KMS-11 (cell line): ENCODE results near the gene DEPDC1.

Source experiments
- H2AFZ ChIP-seq: fragments of 200-600 bp; sonication (generic); 2 replicates; pipeline ENCODE4 v1.6.1; 2016; ENCODE audit warnings: antibody characterized with exemption, mixed run types, low read depth
- H3K27ac ChIP-seq: fragments of 200-600 bp; sonication (generic); 2 replicates; pipeline ENCODE4 v1.6.1; 2016; ENCODE audit warnings: mild to moderate bottlenecking, mixed run types
- H3K27me3 ChIP-seq: fragments of 200-600 bp; sonication (generic); 2 replicates; pipeline ENCODE4 v1.6.1; 2017; ENCODE audit warnings: mild to moderate bottlenecking, low read depth, mixed run types, moderate library complexity; ENCODE audit not compliant: insufficient read depth
- H3K36me3 ChIP-seq: fragments of 200-600 bp; sonication (generic); 2 replicates; pipeline ENCODE4 v1.6.1; 2017; ENCODE audit warnings: mild to moderate bottlenecking, mixed run types; ENCODE audit not compliant: insufficient read depth
- H3K4me1 ChIP-seq: fragments of 200-600 bp; sonication (generic); 2 replicates; pipeline ENCODE4 v1.6.1; 2016; ENCODE audit warnings: mild to moderate bottlenecking, low read depth, mixed run types; ENCODE audit not compliant: poor library complexity, severe bottlenecking
- H3K4me2 ChIP-seq: fragments of 200-600 bp; sonication (generic); 2 replicates; pipeline ENCODE4 v1.7.0; 2016; ENCODE audit warnings: mild to moderate bottlenecking, mixed run types
- H3K4me3 ChIP-seq: fragments of 200-600 bp; sonication (generic); IDR thresholded peaks from 2 replicates; pipeline ENCODE4 v1.6.1; 2017; ENCODE audit warnings: low read depth, low read length, mixed read lengths; ENCODE audit not compliant: insufficient read depth
- H3K79me2 ChIP-seq: fragments of 200-600 bp; sonication (generic); 2 replicates; pipeline ENCODE4 v1.6.1; 2016; ENCODE audit warnings: low read depth, mixed run types; ENCODE audit not compliant: insufficient read depth
- H3K9ac ChIP-seq: fragments of 200-600 bp; sonication (generic); 2 replicates; pipeline ENCODE4 v1.6.1; 2016; ENCODE audit warnings: mild to moderate bottlenecking, mixed run types
- H4K20me1 ChIP-seq: fragments of 200-600 bp; sonication (generic); 2 replicates; pipeline ENCODE4 v1.6.1; 2016; ENCODE audit warnings: mild to moderate bottlenecking, mixed run types; ENCODE audit not compliant: insufficient read depth
- TF ChIP-seq, protein P1 (sequence below): fragments of 200-600 bp; sonication (generic); conservative IDR thresholded peaks from 2 replicates; pipeline ENCODE4 v1.6.1; 2017; ENCODE audit warnings: low read depth, mild to moderate bottlenecking, antibody characterized with exemption, low read length, moderate library complexity, mixed read lengths

DEPDC1 gene

GRCh38 chr1:68464891-68465290, 32.0 kb downstream of the DEPDC1 start:
- Histone ChIP-seq H3K9ac (no peak overlapping the region), H2AFZ (no peak overlapping the region)

GRCh38 chr1:68460935-68461334, 35.9 kb downstream of the DEPDC1 start:
- Histone ChIP-seq H3K4me3 (no peak overlapping the region), H3K9ac (no peak overlapping the region), H3K4me2 (no peak overlapping the region), H3K36me3 (no peaks in the 10 kb centered on the region), H3K27me3 (no peaks in the 10 kb centered on the region), H2AFZ (no peak overlapping the region), H3K27ac (no peak overlapping the region), H3K4me1 (no peaks in the 10 kb centered on the region), H4K20me1 (no peaks in the 10 kb centered on the region), H3K79me2 (no peaks in the 10 kb centered on the region)
- TF ChIP-seq, protein P1, sequence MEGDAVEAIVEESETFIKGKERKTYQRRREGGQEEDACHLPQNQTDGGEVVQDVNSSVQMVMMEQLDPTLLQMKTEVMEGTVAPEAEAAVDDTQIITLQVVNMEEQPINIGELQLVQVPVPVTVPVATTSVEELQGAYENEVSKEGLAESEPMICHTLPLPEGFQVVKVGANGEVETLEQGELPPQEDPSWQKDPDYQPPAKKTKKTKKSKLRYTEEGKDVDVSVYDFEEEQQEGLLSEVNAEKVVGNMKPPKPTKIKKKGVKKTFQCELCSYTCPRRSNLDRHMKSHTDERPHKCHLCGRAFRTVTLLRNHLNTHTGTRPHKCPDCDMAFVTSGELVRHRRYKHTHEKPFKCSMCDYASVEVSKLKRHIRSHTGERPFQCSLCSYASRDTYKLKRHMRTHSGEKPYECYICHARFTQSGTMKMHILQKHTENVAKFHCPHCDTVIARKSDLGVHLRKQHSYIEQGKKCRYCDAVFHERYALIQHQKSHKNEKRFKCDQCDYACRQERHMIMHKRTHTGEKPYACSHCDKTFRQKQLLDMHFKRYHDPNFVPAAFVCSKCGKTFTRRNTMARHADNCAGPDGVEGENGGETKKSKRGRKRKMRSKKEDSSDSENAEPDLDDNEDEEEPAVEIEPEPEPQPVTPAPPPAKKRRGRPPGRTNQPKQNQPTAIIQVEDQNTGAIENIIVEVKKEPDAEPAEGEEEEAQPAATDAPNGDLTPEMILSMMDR, result no peak

More at GRCh38 chr1:68464891-68465290, 32.0 kb downstream of the DEPDC1 start:
- no peaks in the 10 kb centered on the region for H3K79me2 ChIP-seq
- H3K36me3 ChIP-seq, result no peaks in the 10 kb centered on the region
- TF ChIP-seq, protein P1, result no peak
- H3K4me2 ChIP-seq, result no peak overlapping the region
- H3K27ac ChIP-seq, result no peak overlapping the region
- no peaks in the 10 kb centered on the region for H3K27me3 ChIP-seq
- no peaks in the 10 kb centered on the region for H3K4me1 ChIP-seq
- no peaks in the 10 kb centered on the region for H4K20me1 ChIP-seq
- no peak overlapping the region for H3K4me3 ChIP-seq

DNA sequence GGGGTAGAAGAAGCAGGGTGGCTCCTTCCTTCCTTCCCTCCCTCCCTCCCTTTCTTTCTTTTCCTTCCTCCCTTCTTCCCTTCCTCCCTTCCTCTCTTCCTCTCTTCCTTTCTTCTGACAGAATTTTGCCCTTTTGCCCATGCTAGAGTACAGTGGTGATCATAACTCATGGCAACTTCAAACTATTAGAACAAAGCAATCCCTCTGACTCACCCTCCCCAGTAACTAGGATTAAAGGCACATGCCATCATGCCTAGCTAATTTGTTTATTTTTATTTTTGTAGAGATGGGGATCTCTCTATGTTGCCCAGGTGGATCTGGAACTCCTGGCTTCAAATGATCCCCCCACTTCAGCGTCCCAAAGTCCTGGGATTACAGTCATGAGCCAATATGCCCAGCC, 37.1 kb downstream of the DEPDC1 start:
- H3K79me2 ChIP-seq, result no peaks in the 10 kb centered on the region
- H2AFZ ChIP-seq, result no peak overlapping the region
- H3K4me2 ChIP-seq, result no peak overlapping the region
- H3K27me3 ChIP-seq, result no peaks in the 10 kb centered on the region
- no peak overlapping the region for H3K9ac ChIP-seq
- no peaks in the 10 kb centered on the region for H3K36me3 ChIP-seq
- no peak overlapping the region for H3K4me3 ChIP-seq
- no peak overlapping the region for H3K27ac ChIP-seq
- TF ChIP-seq, protein P1, result no peak
- no peaks in the 10 kb centered on the region for H3K4me1 ChIP-seq
- H4K20me1 ChIP-seq, result no peaks in the 10 kb centered on the region

DNA sequence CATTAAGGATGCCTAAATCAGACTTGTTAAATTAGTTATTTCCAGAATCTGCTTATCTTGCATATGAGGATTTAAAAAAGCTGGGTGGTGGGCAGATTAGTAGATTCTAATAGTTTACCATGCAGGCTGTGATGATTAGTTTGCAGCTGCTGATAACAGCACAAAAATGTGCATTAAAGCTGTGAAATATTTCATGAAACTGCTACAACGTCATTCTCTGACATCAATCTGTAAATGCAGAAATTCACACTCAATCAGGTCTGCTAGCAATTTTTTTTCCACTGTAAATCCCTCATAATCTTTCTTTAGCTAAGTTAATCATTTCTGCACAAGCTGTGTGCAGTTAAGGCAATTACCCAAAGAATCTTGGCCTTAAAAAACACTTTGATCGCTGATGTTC, 37.8 kb downstream of the DEPDC1 start:
- H3K27me3 ChIP-seq, result no peaks in the 10 kb centered on the region
- no peak overlapping the region for H2AFZ ChIP-seq
- no peaks in the 10 kb centered on the region for H4K20me1 ChIP-seq
- TF ChIP-seq, protein P1, result no peak
- no peak overlapping the region for H3K27ac ChIP-seq
- no peaks in the 10 kb centered on the region for H3K36me3 ChIP-seq
- H3K9ac ChIP-seq, result no peak overlapping the region
- H3K4me2 ChIP-seq, result no peak overlapping the region
- no peaks in the 10 kb centered on the region for H3K79me2 ChIP-seq
- H3K4me3 ChIP-seq, result no peak overlapping the region
- no peaks in the 10 kb centered on the region for H3K4me1 ChIP-seq
